ENCODE results near the gene TM7SF2.

DNA sequence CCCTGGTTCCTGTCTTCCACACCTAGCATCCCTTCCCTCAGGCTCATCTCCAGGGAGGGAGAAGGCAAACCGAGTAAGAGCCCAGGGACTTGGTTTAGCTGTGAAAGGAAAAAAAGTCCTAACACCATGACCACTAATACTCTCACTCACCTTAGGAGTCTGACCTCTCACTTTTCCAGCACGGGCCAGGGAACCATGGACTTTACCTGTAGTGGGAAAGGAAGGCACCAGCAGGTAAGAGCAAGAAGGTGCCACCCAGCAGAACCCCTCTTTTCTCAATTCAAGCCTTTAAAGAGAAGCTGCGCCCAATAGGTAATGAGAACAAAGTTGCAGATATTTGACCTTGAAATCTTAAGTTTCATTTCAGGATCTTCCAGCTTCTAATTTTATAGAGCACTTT lies 9.2 kb downstream of the TM7SF2 start:
- TF ChIP-seq, protein P1, sequence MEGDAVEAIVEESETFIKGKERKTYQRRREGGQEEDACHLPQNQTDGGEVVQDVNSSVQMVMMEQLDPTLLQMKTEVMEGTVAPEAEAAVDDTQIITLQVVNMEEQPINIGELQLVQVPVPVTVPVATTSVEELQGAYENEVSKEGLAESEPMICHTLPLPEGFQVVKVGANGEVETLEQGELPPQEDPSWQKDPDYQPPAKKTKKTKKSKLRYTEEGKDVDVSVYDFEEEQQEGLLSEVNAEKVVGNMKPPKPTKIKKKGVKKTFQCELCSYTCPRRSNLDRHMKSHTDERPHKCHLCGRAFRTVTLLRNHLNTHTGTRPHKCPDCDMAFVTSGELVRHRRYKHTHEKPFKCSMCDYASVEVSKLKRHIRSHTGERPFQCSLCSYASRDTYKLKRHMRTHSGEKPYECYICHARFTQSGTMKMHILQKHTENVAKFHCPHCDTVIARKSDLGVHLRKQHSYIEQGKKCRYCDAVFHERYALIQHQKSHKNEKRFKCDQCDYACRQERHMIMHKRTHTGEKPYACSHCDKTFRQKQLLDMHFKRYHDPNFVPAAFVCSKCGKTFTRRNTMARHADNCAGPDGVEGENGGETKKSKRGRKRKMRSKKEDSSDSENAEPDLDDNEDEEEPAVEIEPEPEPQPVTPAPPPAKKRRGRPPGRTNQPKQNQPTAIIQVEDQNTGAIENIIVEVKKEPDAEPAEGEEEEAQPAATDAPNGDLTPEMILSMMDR (IDR thresholded peaks at IDR 0.05): no peak
- TF ChIP-seq POLR2A (IDR thresholded peaks at IDR 0.05): no peak
